WTC11 (cell line): ENCODE data around the gene PDZD7. TPM values are rescaled to one million over a fixed set of nuclear protein-coding genes. Genes with fewer than 3 reads are reported as not detected.

Experiments used
- ATAC-seq: fragments of 200-7000 bp; cut with Tn5 transposase; 2 replicates; pipeline ENCODE4 v1.10.0; 2021; ENCODE audit warnings: mild to moderate bottlenecking, moderate library complexity
- CTCF ChIA-PET: fragments of 300-600 bp; sonication (Branson Sonifier 250); formaldehyde crosslinking; loops from one replicate; lab custom pipeline; 2021; ENCODE audit warnings: antibody characterized with exemption; lab: Charles Lee
- POLR2A ChIA-PET: fragments of 350-600 bp; sonication (Branson Sonifier 250); formaldehyde crosslinking; loops from one replicate; lab custom pipeline; 2021; ENCODE audit warnings: antibody characterized with exemption; lab: Charles Lee
- DNase-seq: peaks from one replicate; pipeline ENCODE4 v3.0.0; 2021; ENCODE audit warnings: low spot score
- H3K27ac Mint-ChIP-seq: 2 replicates; pipeline ENCODE4 v1.8.0; 2021; ENCODE audit warnings: mixed read lengths
- H3K27me3 Mint-ChIP-seq: 2 replicates; pipeline ENCODE4 v1.8.0; 2021; ENCODE audit warnings: low read depth, mild to moderate bottlenecking, moderate library complexity, mixed read lengths
- H3K36me3 Mint-ChIP-seq: 2 replicates; pipeline ENCODE4 v1.8.0; 2021; ENCODE audit warnings: mixed read lengths
- H3K4me1 Mint-ChIP-seq: 2 replicates; pipeline ENCODE4 v1.8.0; 2022; ENCODE audit warnings: mixed read lengths
- H3K4me3 Mint-ChIP-seq: 2 replicates; pipeline ENCODE4 v1.8.0; 2021; ENCODE audit warnings: mild to moderate bottlenecking, moderate library complexity, mixed read lengths
- H3K9me3 Mint-ChIP-seq: 2 replicates; pipeline ENCODE4 v1.8.0; 2021; ENCODE audit warnings: mixed read lengths
- AFF4 ChIP-seq: sonication (generic); formaldehyde crosslinking; IDR thresholded peaks from 2 replicates; pipeline ENCODE4 v1.8.1; 2023; ENCODE audit warnings: mild to moderate bottlenecking, missing genetic modification reagents, borderline replicate concordance
- CBFB ChIP-seq: sonication (generic); formaldehyde crosslinking; IDR thresholded peaks from 2 replicates; pipeline ENCODE4 v1.8.1; 2022; ENCODE audit warnings: mild to moderate bottlenecking, low read depth, missing genetic modification reagents
- CDX4 ChIP-seq: fragments of 250-450 bp; sonication (Bioruptor Pico); IDR thresholded peaks from 2 replicates; pipeline ENCODE4 v1.9.0; 2021; ENCODE audit warnings: moderate library complexity, mild to moderate bottlenecking, inconsistent platforms, borderline replicate concordance
- ELF4 ChIP-seq: sonication (generic); formaldehyde crosslinking; IDR thresholded peaks from 2 replicates; pipeline ENCODE4 v1.8.1; 2022; ENCODE audit warnings: low read depth, mild to moderate bottlenecking, moderate library complexity, missing genetic modification reagents
- FOXJ3 ChIP-seq: sonication (generic); formaldehyde crosslinking; IDR thresholded peaks from 2 replicates; pipeline ENCODE4 v1.9.0; 2021; ENCODE audit warnings: missing genetic modification reagents, mild to moderate bottlenecking, borderline replicate concordance
- FOXK1 ChIP-seq: sonication (generic); formaldehyde crosslinking; IDR thresholded peaks from 2 replicates; pipeline ENCODE4 v1.8.0; 2022; ENCODE audit warnings: mild to moderate bottlenecking, moderate library complexity, missing genetic modification reagents
- IRF2 ChIP-seq: sonication (generic); formaldehyde crosslinking; IDR thresholded peaks from 2 replicates; pipeline ENCODE4 v1.8.0; 2022; ENCODE audit warnings: low read depth, missing genetic modification reagents, borderline replicate concordance
- JUN ChIP-seq: sonication (generic); formaldehyde crosslinking; IDR thresholded peaks from 2 replicates; pipeline ENCODE4 v1.8.0; 2023; ENCODE audit warnings: mild to moderate bottlenecking, missing genetic modification reagents
- NFATC4 ChIP-seq: fragments of 250-450 bp; sonication (Bioruptor Pico); IDR thresholded peaks from 2 replicates; pipeline ENCODE4 v1.9.0; 2021; ENCODE audit warnings: mild to moderate bottlenecking
- RELA ChIP-seq: sonication (generic); formaldehyde crosslinking; IDR thresholded peaks from 2 replicates; pipeline ENCODE4 v1.8.1; 2022; ENCODE audit warnings: missing genetic modification reagents, mild to moderate bottlenecking, borderline replicate concordance
- TEAD1 ChIP-seq: sonication (generic); formaldehyde crosslinking; IDR thresholded peaks from 2 replicates; pipeline ENCODE4 v1.8.0; 2022; ENCODE audit warnings: mild to moderate bottlenecking, missing genetic modification reagents
- ZMAT4 ChIP-seq: fragments of 250-450 bp; sonication (Bioruptor Pico); IDR thresholded peaks from 2 replicates; pipeline ENCODE4 v1.9.0; 2021; ENCODE audit warnings: mild to moderate bottlenecking
- ZNF121 ChIP-seq: sonication (generic); formaldehyde crosslinking; IDR thresholded peaks from 2 replicates; pipeline ENCODE4 v1.8.0; 2023; ENCODE audit warnings: missing genetic modification reagents
- ZNF416 ChIP-seq: fragments of 250-450 bp; sonication (Bioruptor Pico); IDR thresholded peaks from 2 replicates; pipeline ENCODE4 v1.9.0; 2021; ENCODE audit warnings: mild to moderate bottlenecking, inconsistent platforms
- ZNF425 ChIP-seq: fragments of 250-450 bp; sonication (Bioruptor Pico); conservative IDR thresholded peaks from 2 replicates; pipeline ENCODE4 v1.9.0; 2021; ENCODE audit warnings: mild to moderate bottlenecking
- total RNA-seq: library from RNA; stranded (reverse); gene quantifications from 3 replicates; pipeline ENCODE4 v1.2.3, GENCODE V29; 2021
- TF ChIP-seq, protein P1 (sequence below): fragments of 250-450 bp; sonication (Bioruptor Pico); IDR thresholded peaks from 2 replicates; pipeline ENCODE4 v1.8.0; 2021; ENCODE audit warnings: mild to moderate bottlenecking
- TF ChIP-seq, protein P2 (sequence below): sonication (generic); formaldehyde crosslinking; IDR thresholded peaks from 2 replicates; pipeline ENCODE4 v1.8.0; 2023; ENCODE audit warnings: missing genetic modification reagents, mild to moderate bottlenecking, borderline replicate concordance

PDZD7 gene
- total RNA-seq, 1 experiment from 2014 or later = 2.6 TPM

GRCh38 chr10:101001659-101002035 is 29.3 kb downstream of the PDZD7 start:
- ChIA-PET CTCF (interaction anchor here (1.1 to 13.4 kb wide), 3 partner anchors 8 to 40 kb away, joined by 4 to 277 read pairs (median 273); no protein-coding TSS in a partner anchor), POLR2A (no interaction called here)
- ATAC-seq (no peak), DNase-seq (no peak)
- H3K9me3 Mint-ChIP-seq = no peaks in the 10 kb centered on the region
- peaks cover 13% of the 10 kb centered on the region for H3K36me3 Mint-ChIP-seq
- no peak overlapping the region for H3K27ac Mint-ChIP-seq
- peaks cover 18% of the 10 kb centered on the region for H3K4me1 Mint-ChIP-seq
- no peaks in the 10 kb centered on the region for H3K27me3 Mint-ChIP-seq
- H3K4me3 Mint-ChIP-seq = no peak overlapping the region
- TF ChIP-seq FOXJ3 (CRISPR knock-in tag) = no peak
- TF ChIP-seq, protein P1, sequence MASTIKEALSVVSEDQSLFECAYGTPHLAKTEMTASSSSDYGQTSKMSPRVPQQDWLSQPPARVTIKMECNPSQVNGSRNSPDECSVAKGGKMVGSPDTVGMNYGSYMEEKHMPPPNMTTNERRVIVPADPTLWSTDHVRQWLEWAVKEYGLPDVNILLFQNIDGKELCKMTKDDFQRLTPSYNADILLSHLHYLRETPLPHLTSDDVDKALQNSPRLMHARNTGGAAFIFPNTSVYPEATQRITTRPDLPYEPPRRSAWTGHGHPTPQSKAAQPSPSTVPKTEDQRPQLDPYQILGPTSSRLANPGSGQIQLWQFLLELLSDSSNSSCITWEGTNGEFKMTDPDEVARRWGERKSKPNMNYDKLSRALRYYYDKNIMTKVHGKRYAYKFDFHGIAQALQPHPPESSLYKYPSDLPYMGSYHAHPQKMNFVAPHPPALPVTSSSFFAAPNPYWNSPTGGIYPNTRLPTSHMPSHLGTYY (CRISPR knock-in tag) = no peak
- TF ChIP-seq JUN (CRISPR knock-in tag) = no peak
- TF ChIP-seq IRF2 (CRISPR knock-in tag) = no peak
- TF ChIP-seq ELF4 = no peak
- no peak for TF ChIP-seq FOXK1
- TF ChIP-seq NFATC4 (CRISPR knock-in tag) = no peak
- TF ChIP-seq TEAD1 (CRISPR knock-in tag) = no peak
- TF ChIP-seq, protein P2, sequence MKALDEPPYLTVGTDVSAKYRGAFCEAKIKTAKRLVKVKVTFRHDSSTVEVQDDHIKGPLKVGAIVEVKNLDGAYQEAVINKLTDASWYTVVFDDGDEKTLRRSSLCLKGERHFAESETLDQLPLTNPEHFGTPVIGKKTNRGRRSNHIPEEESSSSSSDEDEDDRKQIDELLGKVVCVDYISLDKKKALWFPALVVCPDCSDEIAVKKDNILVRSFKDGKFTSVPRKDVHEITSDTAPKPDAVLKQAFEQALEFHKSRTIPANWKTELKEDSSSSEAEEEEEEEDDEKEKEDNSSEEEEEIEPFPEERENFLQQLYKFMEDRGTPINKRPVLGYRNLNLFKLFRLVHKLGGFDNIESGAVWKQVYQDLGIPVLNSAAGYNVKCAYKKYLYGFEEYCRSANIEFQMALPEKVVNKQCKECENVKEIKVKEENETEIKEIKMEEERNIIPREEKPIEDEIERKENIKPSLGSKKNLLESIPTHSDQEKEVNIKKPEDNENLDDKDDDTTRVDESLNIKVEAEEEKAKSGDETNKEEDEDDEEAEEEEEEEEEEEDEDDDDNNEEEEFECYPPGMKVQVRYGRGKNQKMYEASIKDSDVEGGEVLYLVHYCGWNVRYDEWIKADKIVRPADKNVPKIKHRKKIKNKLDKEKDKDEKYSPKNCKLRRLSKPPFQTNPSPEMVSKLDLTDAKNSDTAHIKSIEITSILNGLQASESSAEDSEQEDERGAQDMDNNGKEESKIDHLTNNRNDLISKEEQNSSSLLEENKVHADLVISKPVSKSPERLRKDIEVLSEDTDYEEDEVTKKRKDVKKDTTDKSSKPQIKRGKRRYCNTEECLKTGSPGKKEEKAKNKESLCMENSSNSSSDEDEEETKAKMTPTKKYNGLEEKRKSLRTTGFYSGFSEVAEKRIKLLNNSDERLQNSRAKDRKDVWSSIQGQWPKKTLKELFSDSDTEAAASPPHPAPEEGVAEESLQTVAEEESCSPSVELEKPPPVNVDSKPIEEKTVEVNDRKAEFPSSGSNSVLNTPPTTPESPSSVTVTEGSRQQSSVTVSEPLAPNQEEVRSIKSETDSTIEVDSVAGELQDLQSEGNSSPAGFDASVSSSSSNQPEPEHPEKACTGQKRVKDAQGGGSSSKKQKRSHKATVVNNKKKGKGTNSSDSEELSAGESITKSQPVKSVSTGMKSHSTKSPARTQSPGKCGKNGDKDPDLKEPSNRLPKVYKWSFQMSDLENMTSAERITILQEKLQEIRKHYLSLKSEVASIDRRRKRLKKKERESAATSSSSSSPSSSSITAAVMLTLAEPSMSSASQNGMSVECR (CRISPR knock-in tag) = no peak
- TF ChIP-seq CDX4 (CRISPR knock-in tag) = no peak
- TF ChIP-seq CBFB (CRISPR knock-in tag) = no peak
- no peak for TF ChIP-seq ZNF121 (CRISPR knock-in tag)
- no peak for TF ChIP-seq ZNF425
- no peak for TF ChIP-seq RELA (CRISPR knock-in tag)
- TF ChIP-seq ZMAT4 (CRISPR knock-in tag) = no peak
- TF ChIP-seq ZNF416 = no peak
- no peak for TF ChIP-seq AFF4
